Bronchus fibroblast of lung (primary cell): ENCODE results near the gene ZFR. TPM values are rescaled to one million over a fixed set of nuclear protein-coding genes. Genes with fewer than 3 reads are reported as not detected.

Experiments used
- total RNA-seq: library from RNA; depleted of rRNA; stranded (reverse); fragments of >200 nt; gene quantifications from 2 replicates; pipeline ENCODE4 v1.2.3, GENCODE V29; 2015

The ZFR gene
- 38.8 and 47.9 TPM in 2 replicates for total RNA-seq

DNA sequence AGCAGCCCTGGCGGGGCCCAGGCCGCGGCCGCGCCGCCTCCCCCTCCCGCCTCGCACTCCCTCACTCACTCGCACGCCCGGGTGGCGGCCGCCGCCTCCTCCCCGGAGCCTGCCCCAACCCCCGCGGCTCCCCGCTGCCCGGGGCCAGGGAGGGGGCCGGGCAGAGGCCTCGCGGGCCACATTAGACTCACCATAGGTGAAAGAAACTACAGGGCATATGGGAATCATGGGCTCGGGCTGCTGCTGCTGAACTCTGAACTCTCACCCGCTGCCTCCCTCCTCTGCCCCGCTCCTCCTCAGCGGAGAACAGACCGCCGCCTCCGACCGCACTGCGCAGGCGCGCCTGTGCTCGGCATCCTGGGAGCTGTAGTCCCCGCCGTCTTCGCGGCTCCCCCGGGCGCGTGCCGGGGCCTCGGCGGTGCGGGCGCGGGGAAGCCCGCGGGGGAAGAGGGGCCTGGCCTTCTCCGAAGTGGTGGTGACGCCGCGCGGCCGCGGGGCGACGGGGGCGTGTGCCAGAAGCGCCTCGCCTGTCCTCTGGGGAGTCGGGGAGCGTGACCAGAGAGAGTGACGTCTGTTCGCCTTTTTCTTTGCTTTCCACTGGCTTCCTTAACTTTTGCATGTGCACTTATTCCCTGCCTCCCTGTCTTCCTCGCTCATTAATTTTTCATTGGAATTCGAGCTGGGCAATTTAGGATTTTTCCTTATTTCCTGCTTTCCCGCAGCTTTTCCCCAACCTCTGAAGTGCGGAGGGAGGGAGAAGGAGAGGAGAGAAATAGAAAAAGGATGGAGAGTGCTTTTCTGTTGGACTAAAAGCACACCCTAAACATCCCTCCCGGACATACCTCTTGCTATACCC, at the start of gene ZFR:
TSS of gene ZFR (minus strand) at position 310 of the 856 bp plus-strand sequence. CDS start at position 228, 82 bp downstream.

DNA sequence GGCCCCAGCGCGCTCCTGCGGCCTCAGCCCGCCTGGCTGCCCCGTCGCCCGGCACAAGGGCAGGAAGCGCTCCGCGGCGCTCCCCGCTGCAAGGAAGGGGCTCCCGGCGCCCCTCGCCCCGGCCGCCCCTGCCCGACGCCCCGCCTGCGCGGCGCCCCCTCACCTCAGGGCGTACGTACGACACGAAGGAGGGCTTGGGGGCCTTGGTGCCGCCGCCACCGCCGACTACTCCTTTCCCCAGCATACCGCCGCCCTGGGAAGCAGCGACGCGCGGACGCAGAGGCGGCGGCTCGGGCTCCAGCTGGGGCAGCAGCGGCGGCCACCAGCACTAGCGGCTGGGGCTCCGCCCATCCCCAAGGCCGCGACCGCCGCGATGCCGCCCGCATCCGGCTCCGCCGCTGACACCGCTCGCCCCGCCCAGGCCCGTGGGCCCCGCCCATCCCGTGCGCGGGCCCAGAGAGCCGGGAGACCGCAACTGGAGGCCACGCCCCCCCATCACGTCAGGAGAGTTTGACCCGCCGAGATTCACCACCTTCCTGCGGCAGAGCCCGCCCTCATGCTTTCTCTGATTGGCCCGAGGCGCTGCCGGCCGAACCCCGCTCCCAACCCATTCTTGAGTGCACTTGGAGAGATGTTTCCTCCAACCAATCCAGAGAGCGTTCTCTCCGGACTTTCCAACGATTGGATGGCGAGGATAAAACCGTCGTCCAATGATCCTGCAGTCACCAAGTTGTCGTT, 131.8 kb downstream of the ZFR start, which contains the start of gene MTMR12:
TSS of gene MTMR12 (minus strand) at position 345 of the 738 bp plus-strand sequence. CDS start at position 244, 101 bp downstream.

Other genes with a start within 250 kb of the ZFR start
- gene MTMR12, start 131.8 kb downstream of the ZFR start, total RNA-seq: 11.3 and 12.1 TPM in 2 replicates
- gene SUB1, start 140.8 kb upstream of the ZFR start, total RNA-seq: 80.1 and 141 TPM in 2 replicates